AG10803 (cell line): Measurements from ENCODE around the gene PEG3.
"Not testable (repeated sequence)": the region's sequence is repeated elsewhere in the genome, so short reads cannot be mapped to it uniquely, and the experiment has no call there.

Experiments used
- DNase-seq: peaks from one replicate; pipeline ENCODE4 v3.0.0; 2010; ENCODE audit warnings: low read depth
- H3K4me3 ChIP-seq: 2 replicates; pipeline ENCODE4 v1.5.1; 2011; ENCODE audit warnings: mild to moderate bottlenecking, low read length, control low read depth
- TF ChIP-seq, protein P1 (sequence below): conservative IDR thresholded peaks from 2 replicates; pipeline ENCODE4 v1.5.1; 2011; ENCODE audit warnings: mild to moderate bottlenecking, low read length, control low read depth, inconsistent platforms

Gene PEG3

DNA sequence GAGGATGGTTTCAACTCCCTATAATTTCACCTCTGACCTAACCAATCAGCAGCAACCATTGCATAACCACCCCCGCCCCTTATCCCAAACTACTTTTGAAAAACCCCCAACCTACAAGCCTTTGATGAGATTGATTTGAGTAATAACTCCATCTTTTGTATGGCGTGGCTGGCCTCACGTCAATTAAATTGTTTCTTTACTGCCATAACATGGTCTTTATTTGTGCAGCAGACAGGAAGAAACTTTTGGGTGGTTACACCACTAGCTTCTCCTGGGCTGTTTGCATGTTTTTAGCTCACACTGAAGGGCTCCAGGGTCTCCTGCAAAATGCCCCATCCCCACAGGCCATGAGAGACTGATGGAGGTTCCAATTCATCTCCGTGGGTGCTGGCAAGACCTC is 34.0 kb upstream of the PEG3 start:
- no peak overlapping the region for H3K4me3 ChIP-seq
- TF ChIP-seq, protein P1, sequence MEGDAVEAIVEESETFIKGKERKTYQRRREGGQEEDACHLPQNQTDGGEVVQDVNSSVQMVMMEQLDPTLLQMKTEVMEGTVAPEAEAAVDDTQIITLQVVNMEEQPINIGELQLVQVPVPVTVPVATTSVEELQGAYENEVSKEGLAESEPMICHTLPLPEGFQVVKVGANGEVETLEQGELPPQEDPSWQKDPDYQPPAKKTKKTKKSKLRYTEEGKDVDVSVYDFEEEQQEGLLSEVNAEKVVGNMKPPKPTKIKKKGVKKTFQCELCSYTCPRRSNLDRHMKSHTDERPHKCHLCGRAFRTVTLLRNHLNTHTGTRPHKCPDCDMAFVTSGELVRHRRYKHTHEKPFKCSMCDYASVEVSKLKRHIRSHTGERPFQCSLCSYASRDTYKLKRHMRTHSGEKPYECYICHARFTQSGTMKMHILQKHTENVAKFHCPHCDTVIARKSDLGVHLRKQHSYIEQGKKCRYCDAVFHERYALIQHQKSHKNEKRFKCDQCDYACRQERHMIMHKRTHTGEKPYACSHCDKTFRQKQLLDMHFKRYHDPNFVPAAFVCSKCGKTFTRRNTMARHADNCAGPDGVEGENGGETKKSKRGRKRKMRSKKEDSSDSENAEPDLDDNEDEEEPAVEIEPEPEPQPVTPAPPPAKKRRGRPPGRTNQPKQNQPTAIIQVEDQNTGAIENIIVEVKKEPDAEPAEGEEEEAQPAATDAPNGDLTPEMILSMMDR: no peak
- no peak for DNase-seq

DNA sequence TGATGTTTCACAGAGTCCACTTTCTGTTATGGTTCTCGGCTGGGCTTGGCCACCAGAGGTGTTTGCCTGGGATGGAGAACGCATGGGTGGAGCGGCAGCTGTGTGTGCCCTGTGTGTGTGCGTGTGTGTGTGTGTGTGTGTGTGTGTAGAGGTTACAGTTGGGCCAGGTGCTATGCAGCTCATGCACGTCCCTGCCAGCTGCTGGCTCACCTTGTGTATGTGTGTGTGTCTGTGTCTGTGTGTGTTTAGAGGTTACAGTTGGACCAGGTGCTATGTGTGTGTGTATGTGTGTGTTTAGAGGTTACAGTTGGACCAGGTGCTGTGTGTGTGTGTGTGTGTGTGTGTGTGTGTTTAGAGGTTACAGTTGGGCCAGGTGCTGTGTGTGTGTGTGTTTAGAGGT is 33.0 kb upstream of the PEG3 start:
- TF ChIP-seq, protein P1: no peak
- no peak for DNase-seq
- H3K4me3 ChIP-seq: no peak overlapping the region

DNA sequence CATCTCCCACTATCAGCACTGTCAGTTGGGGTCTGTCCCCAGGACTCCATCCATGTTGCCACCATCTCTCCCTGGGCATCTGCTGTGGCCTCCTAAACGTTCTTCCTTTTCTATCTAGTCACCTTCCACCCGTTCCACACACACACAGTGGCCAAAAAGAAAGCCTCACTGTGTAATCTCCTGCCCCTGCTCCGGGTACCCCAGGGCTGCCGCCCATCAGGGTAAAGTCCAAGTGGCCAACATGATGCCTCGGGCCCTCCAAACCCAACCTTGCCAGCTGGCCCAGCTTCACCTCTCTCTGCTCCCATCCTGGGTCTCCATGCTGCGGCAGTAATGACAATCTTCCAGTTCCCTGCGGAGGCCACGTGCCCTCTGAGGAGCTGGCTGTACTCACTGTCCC is 29.4 kb upstream of the PEG3 start:
- TF ChIP-seq, protein P1: no peak
- DNase-seq: no peak
- no peak overlapping the region for H3K4me3 ChIP-seq

DNA sequence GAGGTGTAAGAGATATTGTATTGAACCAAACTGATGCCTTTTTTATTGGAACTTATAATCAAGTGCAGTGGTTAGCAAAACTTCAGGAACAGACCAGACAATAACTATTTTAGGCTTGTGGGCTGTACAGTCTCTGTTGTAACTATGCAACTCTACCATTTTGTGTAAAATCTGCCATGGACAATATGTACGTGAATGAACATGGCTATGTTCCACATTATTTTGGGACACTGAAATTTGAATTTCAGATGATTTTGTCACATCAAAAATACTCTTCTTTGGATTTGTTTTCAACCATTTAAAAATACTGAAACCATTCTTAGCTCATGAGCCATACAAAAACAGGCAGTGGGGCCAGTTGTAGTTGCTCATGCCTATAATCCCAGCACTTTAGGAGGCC is 27.9 kb upstream of the PEG3 start:
- H3K4me3 ChIP-seq: no peak overlapping the region
- TF ChIP-seq, protein P1: no peak
- no peak for DNase-seq

DNA sequence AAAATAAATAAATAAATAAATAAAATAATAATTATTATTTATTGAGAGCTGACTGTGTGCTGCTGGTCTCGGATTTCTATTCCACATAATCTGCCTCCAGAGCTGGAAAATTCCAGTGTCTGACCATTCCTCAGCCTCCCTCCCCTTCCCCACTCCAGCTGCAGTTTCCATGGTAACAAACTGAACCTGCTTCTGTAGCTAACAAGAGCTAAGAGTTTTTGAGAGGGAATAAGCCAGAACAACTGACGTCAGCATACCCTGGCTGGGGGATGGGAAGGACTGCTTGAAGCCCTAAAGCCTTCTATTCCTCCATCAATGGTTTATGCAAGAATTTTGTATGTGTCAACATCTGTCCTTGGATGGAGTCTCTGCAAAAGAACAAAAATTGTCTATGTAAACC is 26.0 kb upstream of the PEG3 start:
- H3K4me3 ChIP-seq: no peak overlapping the region
- TF ChIP-seq, protein P1: no peak
- DNase-seq: no peak

DNA sequence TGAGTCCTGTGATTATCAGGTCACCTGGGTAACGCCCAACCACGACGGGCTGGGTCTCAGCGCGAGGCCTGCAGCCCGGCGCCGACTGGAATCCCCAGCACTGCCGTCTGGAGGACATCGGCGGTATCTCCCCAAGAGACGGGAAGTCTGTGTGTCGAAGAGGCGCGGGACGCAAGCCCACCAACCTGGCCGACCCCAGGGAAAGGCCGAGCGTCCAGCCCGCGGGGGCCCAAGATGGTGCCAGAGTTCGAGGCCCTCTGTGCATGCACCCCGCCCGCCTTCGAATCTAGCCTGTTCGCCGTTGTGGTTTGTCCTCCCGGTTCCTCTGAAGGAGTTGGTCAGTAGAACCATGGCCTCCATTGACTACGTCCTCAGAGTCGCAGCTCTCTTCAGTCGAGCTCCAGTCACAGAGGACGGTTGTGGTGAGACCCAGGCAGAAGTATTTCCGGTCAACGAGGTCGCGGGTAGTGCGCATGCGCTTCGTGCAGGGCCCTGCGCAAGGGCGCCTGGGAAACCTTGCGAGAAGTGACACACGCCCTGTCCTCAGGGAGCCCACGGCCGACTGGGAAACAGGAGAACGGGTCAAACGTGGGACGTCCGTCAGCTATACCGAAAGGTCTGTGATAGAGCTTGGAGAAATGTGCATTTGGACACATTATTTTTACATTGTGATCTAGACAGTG is 24.1 kb upstream of the PEG3 start:
- H3K4me3 ChIP-seq: no peak overlapping the region
- DNase-seq: no peak
- TF ChIP-seq, protein P1: no peak

DNA sequence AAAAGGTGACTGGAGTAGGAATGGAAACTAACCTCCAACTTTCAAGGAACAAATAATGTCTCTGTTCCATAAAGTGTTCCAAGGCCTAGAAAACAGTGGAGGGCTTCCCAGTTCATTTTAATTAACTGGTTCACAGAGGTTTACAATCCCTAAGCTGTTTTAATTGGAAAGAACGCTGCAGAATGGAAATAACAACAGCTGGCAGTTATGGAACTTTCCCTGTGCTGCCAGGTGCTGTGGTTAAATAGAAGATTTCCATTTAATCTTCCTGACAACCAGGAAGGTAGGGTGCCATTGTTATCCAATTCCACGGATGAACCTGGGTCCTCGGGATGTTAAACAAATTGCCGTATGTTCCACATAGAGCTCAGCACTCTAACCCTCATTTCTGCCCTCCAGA is 22.2 kb upstream of the PEG3 start:
- TF ChIP-seq, protein P1: no peak
- no peak overlapping the region for H3K4me3 ChIP-seq
- DNase-seq: no peak

DNA sequence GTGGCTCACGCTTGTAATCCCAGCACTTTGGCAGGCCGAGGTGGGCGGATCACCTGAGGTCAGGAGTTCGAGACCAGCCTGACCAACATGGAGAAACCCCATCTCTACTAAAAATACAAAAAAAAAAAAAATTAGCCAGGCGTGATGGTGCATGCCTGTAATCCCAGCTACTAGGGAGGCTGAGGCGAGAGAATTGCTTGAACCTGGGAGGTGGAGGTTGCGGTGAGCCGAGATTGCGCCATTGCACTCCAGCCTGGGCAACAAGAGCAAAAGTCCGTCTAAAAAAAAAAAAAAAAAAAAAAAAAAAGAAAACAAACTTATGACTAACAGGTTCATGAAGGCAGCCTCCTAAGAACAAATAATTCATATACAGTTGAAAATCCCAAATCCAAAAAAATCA is 19.9 kb upstream of the PEG3 start:
- H3K4me3 ChIP-seq, DNase-seq: not testable (repeated sequence)
